H9 (cell line): ENCODE results near the gene THEMIS. TPM values are rescaled to one million over a fixed set of nuclear protein-coding genes. Genes with fewer than 3 reads are reported as not detected.

ENCODE experiments used
- DNase-seq: peaks from one replicate; pipeline ENCODE4 v3.0.0-alpha.2; 2017
- H2AFZ ChIP-seq: one replicate; pipeline ENCODE4 v1.6.1; 2013; ENCODE audit warnings: mild to moderate bottlenecking, low read length, control low read depth, moderate library complexity
- H2AK5ac ChIP-seq: 2 replicates; pipeline ENCODE4 v1.6.1; 2013; ENCODE audit warnings: low read length, control low read depth, mixed read lengths; ENCODE audit not compliant: insufficient read length
- H2BK120ac ChIP-seq: one replicate; pipeline ENCODE4 v1.6.1; 2013; ENCODE audit warnings: low read depth, mild to moderate bottlenecking, low read length, control low read depth, inconsistent platforms; ENCODE audit not compliant: poor library complexity, severe bottlenecking
- H2BK12ac ChIP-seq: 2 replicates; pipeline ENCODE4 v1.6.1; 2013; ENCODE audit warnings: low read length, control low read depth, mixed read lengths, low read depth; ENCODE audit not compliant: insufficient read length
- H2BK15ac ChIP-seq: 2 replicates; pipeline ENCODE4 v1.6.1; 2013; ENCODE audit warnings: low read depth, low read length, control low read depth
- H2BK20ac ChIP-seq: one replicate; pipeline ENCODE4 v1.6.1; 2013; ENCODE audit warnings: low read depth, mild to moderate bottlenecking, low read length, control low read depth, inconsistent platforms; ENCODE audit not compliant: poor library complexity, severe bottlenecking
- H2BK5ac ChIP-seq: 2 replicates; pipeline ENCODE4 v1.6.1; 2013; ENCODE audit warnings: low read length, control low read depth, mixed read lengths; ENCODE audit not compliant: insufficient read length
- H3K14ac ChIP-seq: 2 replicates; pipeline ENCODE4 v1.6.1; 2013; ENCODE audit warnings: low read length, control low read depth; ENCODE audit not compliant: insufficient read depth
- H3K18ac ChIP-seq: 2 replicates; pipeline ENCODE4 v1.6.1; 2013; ENCODE audit warnings: low read depth, mild to moderate bottlenecking, mixed read lengths, low read length, control low read depth; ENCODE audit not compliant: insufficient read length
- H3K23ac ChIP-seq: 2 replicates; pipeline ENCODE4 v1.6.1; 2013; ENCODE audit warnings: low read length, control low read depth, mixed read lengths, low read depth; ENCODE audit not compliant: insufficient read length
- H3K23me2 ChIP-seq: 2 replicates; pipeline ENCODE4 v1.6.1; 2013; ENCODE audit warnings: low read depth, mild to moderate bottlenecking, mixed read lengths, low read length, control low read depth; ENCODE audit not compliant: insufficient read length, poor library complexity, severe bottlenecking
- H3K27ac ChIP-seq: 2 replicates; pipeline ENCODE4 v1.5.1; 2013; ENCODE audit warnings: low read length, control low read depth, mixed read lengths, low read depth; ENCODE audit not compliant: insufficient read length
- H3K27me3 ChIP-seq: 2 replicates; pipeline ENCODE4 v1.6.1; 2013; ENCODE audit warnings: low read length, control low read depth, inconsistent platforms; ENCODE audit not compliant: insufficient read depth
- H3K4ac ChIP-seq: 2 replicates; pipeline ENCODE4 v1.6.1; 2013; ENCODE audit warnings: low read depth, mild to moderate bottlenecking, control low read depth, inconsistent platforms, low read length, moderate library complexity
- H3K4me1 ChIP-seq: 2 replicates; pipeline ENCODE4 v1.6.1; 2013; ENCODE audit warnings: low read length, control low read depth, inconsistent platforms; ENCODE audit not compliant: insufficient read depth
- H3K4me2 ChIP-seq: 2 replicates; pipeline ENCODE4 v1.6.1; 2013; ENCODE audit warnings: low read length, control low read depth, mixed read lengths; ENCODE audit not compliant: insufficient read length, insufficient read depth
- H3K56ac ChIP-seq: 2 replicates; pipeline ENCODE4 v1.6.1; 2013; ENCODE audit warnings: low read depth, mild to moderate bottlenecking, mixed read lengths, low read length, control low read depth; ENCODE audit not compliant: insufficient read length
- H3K79me1 ChIP-seq: 2 replicates; pipeline ENCODE4 v1.6.1; 2013; ENCODE audit warnings: low read depth, mild to moderate bottlenecking, moderate library complexity, low read length, control low read depth, inconsistent platforms; ENCODE audit not compliant: insufficient read depth, poor library complexity, severe bottlenecking
- H3K79me2 ChIP-seq: 2 replicates; pipeline ENCODE4 v1.6.1; 2013; ENCODE audit warnings: low read length, control low read depth, inconsistent platforms; ENCODE audit not compliant: insufficient read depth
- H3K9ac ChIP-seq: 2 replicates; pipeline ENCODE4 v1.6.1; 2013; ENCODE audit warnings: low read length, control low read depth, mixed read lengths; ENCODE audit not compliant: insufficient read length; ENCODE audit errors: extremely low read depth
- H3K9me3 ChIP-seq: one replicate; pipeline ENCODE4 v1.6.1; 2013; ENCODE audit warnings: low read depth, low read length, inconsistent platforms; ENCODE audit not compliant: control insufficient read depth
- H3T11ph ChIP-seq: one replicate; pipeline ENCODE4 v1.6.1; 2013; ENCODE audit warnings: mild to moderate bottlenecking, low read length, control low read depth, inconsistent platforms
- H4K20me1 ChIP-seq: one replicate; pipeline ENCODE4 v1.6.1; 2013; ENCODE audit not compliant: control insufficient read depth, insufficient read length, insufficient read depth
- H4K5ac ChIP-seq: 2 replicates; pipeline ENCODE4 v1.6.1; 2013; ENCODE audit warnings: low read depth, mild to moderate bottlenecking, mixed read lengths, low read length, control low read depth; ENCODE audit not compliant: insufficient read length
- H4K8ac ChIP-seq: replicated peaks from 2 replicates; pipeline ENCODE4 v1.6.1; 2013; ENCODE audit warnings: low read length, control low read depth, mixed read lengths, low read depth; ENCODE audit not compliant: insufficient read length
- H4K91ac ChIP-seq: 2 replicates; pipeline ENCODE4 v1.6.1; 2013; ENCODE audit warnings: low read depth, mild to moderate bottlenecking, moderate library complexity, mixed read lengths, low read length, control low read depth; ENCODE audit not compliant: insufficient read length
- H3K27ac Mint-ChIP-seq, 3 experiments: 2 replicates in 2 of 3; 3 replicates in 1 of 3; pipeline ENCODE4 v1.8.0; 2020 to 2021; ENCODE audit warnings: mixed read lengths in 3 of 3, mild to moderate bottlenecking in 1 of 3, moderate library complexity in 1 of 3
- H3K27me3 Mint-ChIP-seq: 2 replicates; pipeline ENCODE4 v1.8.0; 2021; ENCODE audit warnings: low read depth, mild to moderate bottlenecking, moderate library complexity, mixed read lengths
- H3K36me3 Mint-ChIP-seq, 3 experiments: 2 replicates in 2 of 3; 3 replicates in 1 of 3; pipeline ENCODE4 v1.8.0; 2020 to 2021; ENCODE audit warnings: low read depth in 3 of 3, mixed read lengths in 3 of 3; ENCODE audit not compliant: insufficient read depth in 1 of 3
- H3K4me1 Mint-ChIP-seq, 2 experiments: 2 replicates each; pipeline ENCODE4 v1.8.0; 2020; ENCODE audit warnings: mixed read lengths in 2 of 2
- H3K4me3 Mint-ChIP-seq, 2 experiments: 2 replicates in 1 of 2; 3 replicates in 1 of 2; pipeline ENCODE4 v1.8.0; 2020 to 2021; ENCODE audit warnings: mild to moderate bottlenecking in 2 of 2, mixed read lengths in 2 of 2, moderate library complexity in 1 of 2
- H3K9me3 Mint-ChIP-seq, 2 experiments: 2 replicates in 1 of 2; 3 replicates in 1 of 2; pipeline ENCODE4 v1.8.0; 2020; ENCODE audit warnings: mild to moderate bottlenecking in 2 of 2, mixed read lengths in 2 of 2, moderate library complexity in 1 of 2
- WGBS: extraction: QIAGEN DNeasy Blood & Tissue Kit; methylation state at CpG from one replicate; pipeline ENCODE4 v1.1.7; 2013; ENCODE audit warnings: missing lambda C conversion rate, low lambda C conversion rate, mixed read lengths; ENCODE audit not compliant: insufficient read length; ENCODE audit errors: extremely low coverage; 5-methylcytosine and 5-hydroxymethylcytosine counted together
- total RNA-seq: library from RNA; stranded (reverse); gene quantifications from 2 replicates; pipeline ENCODE4 v1.2.1, GENCODE V29; 2021
- TF ChIP-seq, protein P1 (sequence below): fragments of 200-600 bp; sonication (generic); conservative IDR thresholded peaks from 3 replicates; pipeline ENCODE4 v1.8.0; 2021; ENCODE audit warnings: antibody characterized with exemption, mild to moderate bottlenecking

The THEMIS gene
- total RNA-seq, 1 experiment from 2014 or later = not detected

DNA sequence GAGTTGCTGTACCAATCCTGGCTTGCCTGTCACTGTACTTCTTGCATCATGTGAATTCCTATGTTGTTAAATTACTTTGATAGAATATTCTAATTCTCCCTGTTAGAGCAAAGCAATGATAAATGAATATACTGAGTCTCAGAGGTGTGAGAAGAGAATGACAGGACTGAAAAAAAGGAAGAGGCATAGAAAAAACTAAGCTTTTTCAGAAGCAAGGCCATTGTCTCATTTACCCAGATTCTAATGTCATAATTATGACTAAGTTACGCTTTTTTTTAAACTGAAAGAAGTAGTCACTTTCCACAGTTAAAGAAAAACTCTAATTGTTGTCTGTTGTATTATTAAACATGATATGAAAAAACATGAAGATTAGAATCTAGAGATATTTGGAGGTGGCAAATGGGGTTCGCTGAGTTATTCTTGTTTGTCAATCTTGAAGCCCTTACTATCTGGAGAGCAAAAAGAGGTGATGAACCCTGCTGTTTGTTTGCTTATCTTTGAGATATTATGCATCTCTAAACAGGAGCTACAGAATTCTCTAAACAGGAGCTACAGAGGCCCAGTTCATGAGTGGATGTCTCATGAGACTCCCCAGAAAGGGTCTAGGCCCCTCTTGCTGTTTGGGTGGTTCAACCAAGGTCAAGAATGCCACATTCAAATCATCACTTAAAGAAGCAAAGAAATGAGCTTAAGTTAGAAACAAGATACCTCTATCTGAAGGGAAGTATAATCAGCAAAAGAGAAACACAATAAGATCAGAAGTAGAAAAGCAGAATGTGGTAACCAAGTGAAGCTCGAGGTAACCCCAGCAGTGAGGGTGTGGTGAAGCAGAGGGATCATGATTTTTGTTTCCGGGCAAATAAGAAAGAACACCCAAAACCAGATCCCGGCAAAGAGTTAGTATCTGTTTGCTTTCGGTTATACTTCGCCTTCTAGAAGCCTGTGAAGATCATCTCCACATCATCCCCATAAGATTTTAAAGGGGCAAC, 33.3 kb upstream of the THEMIS start:
- Histone ChIP-seq H3K4me2 (no peak overlapping the region), H2AK5ac (no peak overlapping the region), H2BK120ac (no peak overlapping the region), H3K79me1 (no peaks in the 10 kb centered on the region), H3K18ac (no peak overlapping the region), H3T11ph (no peak overlapping the region), H3K27me3 (no peaks in the 10 kb centered on the region), H4K91ac (no peak overlapping the region), H2BK15ac (no peak overlapping the region), H3K23ac (no peak overlapping the region), H4K8ac (no peak overlapping the region), H3K79me2 (no peaks in the 10 kb centered on the region), H3K56ac (no peak overlapping the region), H3K4ac (no peak overlapping the region), H3K14ac (no peak overlapping the region), H3K4me1 (no peaks in the 10 kb centered on the region), H2BK20ac (no peak overlapping the region), H2BK12ac (no peak overlapping the region), H3K27ac (no peak overlapping the region), H2AFZ (no peak overlapping the region), H4K5ac (no peak overlapping the region), H3K9ac (no peak overlapping the region), H3K23me2 (no peaks in the 10 kb centered on the region), H4K20me1 (no peaks in the 10 kb centered on the region), H3K9me3 (peaks cover 8% of the 10 kb centered on the region), H2BK5ac (no peak overlapping the region)
- no peak overlapping the region; a peak in 1 of 7 replicates for H3K27ac Mint-ChIP-seq
- H3K4me1 Mint-ChIP-seq = no peaks in the 10 kb centered on the region
- no peak for DNase-seq
- peaks cover 0 to 13% (median 10%) of the 10 kb centered on the region in 3 experiments; a peak in 4 of 7 replicates for H3K36me3 Mint-ChIP-seq
- H3K9me3 Mint-ChIP-seq = peaks cover 12 to 13% of the 10 kb centered on the region in 2 experiments
- no CpG with 5 or more reads among the region's 7 CpGs for WGBS
- no peak overlapping the region for H3K4me3 Mint-ChIP-seq
- H3K27me3 Mint-ChIP-seq = no peaks in the 10 kb centered on the region
- TF ChIP-seq, protein P1, sequence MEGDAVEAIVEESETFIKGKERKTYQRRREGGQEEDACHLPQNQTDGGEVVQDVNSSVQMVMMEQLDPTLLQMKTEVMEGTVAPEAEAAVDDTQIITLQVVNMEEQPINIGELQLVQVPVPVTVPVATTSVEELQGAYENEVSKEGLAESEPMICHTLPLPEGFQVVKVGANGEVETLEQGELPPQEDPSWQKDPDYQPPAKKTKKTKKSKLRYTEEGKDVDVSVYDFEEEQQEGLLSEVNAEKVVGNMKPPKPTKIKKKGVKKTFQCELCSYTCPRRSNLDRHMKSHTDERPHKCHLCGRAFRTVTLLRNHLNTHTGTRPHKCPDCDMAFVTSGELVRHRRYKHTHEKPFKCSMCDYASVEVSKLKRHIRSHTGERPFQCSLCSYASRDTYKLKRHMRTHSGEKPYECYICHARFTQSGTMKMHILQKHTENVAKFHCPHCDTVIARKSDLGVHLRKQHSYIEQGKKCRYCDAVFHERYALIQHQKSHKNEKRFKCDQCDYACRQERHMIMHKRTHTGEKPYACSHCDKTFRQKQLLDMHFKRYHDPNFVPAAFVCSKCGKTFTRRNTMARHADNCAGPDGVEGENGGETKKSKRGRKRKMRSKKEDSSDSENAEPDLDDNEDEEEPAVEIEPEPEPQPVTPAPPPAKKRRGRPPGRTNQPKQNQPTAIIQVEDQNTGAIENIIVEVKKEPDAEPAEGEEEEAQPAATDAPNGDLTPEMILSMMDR = no peak
